ENCODE measurements around the gene CYTL1. TPM values are rescaled to one million over a fixed set of nuclear protein-coding genes. Genes with fewer than 3 reads are reported as not detected.

CYTL1 gene
- total RNA-seq, 4 donors from 2014 or later, result 5.9 to 9.6 TPM; not detected in 2

DNA sequence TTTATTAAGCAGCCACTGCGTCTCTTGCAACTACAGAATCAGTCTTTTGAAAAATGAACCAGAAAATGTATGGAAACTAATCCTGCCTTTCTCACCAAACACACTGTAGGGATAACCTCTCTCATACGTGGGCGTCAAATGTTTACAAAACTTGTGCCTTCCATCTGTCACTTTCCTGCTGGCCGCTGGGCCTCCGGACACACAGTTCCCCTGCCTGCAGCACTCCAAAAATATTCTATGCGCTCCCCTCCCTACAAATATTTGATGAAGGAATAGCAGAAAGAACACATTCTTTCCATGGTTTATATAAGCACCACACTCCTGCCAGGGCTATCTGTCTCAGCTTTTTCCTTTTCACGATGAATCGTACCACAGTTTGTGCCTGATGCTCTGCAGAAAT, 14.9 kb upstream of the CYTL1 start:
- TF ChIP-seq POLR2A (IDR thresholded peaks at IDR 0.05) (no peak), CTCF (IDR thresholded peaks at IDR 0.05) (no peak), EP300 (IDR thresholded peaks at IDR 0.05) (no peak)
- Histone ChIP-seq H3K4me1 (peaks cover 0 to 32% (median 6%) of the 10 kb centered on the region in 4 donors), H3K27ac (no peak overlapping the region), H3K27me3 (no peaks in the 10 kb centered on the region), H3K36me3 (no peaks in the 10 kb centered on the region), H3K9me3 (no peaks in the 10 kb centered on the region), H3K4me3 (no peak overlapping the region)
- no peak for DNase-seq (ENCODE audit: low spot score in 2 of 2)
- WGBS, 2 donors, result 53 to 64% methylated on average over 8 of the region's 8 CpGs

- H3K9me3 ChIP-seq, result no peaks in the 10 kb centered on the region
- H3K36me3 ChIP-seq, result no peaks in the 10 kb centered on the region
- 30 to 41% methylated on average over 10 of the region's 10 CpGs for WGBS, 2 donors
- H3K27me3 ChIP-seq, result no peaks in the 10 kb centered on the region
- no peak for DNase-seq (ENCODE audit: low spot score in 2 of 2)
- TF ChIP-seq EP300 (IDR thresholded peaks at IDR 0.05), result peak in 1 of 2 donors; percentile 67
- TF ChIP-seq POLR2A (IDR thresholded peaks at IDR 0.05), result no peak
- H3K4me3 ChIP-seq, result peak overlapping the region in 1 of 4 donors; percentile 11
- peaks cover 0 to 29% (median 6%) of the 10 kb centered on the region in 4 donors for H3K4me1 ChIP-seq
- H3K27ac ChIP-seq, result peak overlapping the region in 1 of 4 donors; percentile 41
Observed at GRCh38 chr4:5033281-5033841, 14.1 kb upstream of the CYTL1 start.

GRCh38 chr4:5032813-5033212, 13.6 kb upstream of the CYTL1 start:
- TF ChIP-seq POLR2A (IDR thresholded peaks at IDR 0.05), result no peak
- no peak for TF ChIP-seq CTCF (IDR thresholded peaks at IDR 0.05)
- no peak for TF ChIP-seq EP300 (IDR thresholded peaks at IDR 0.05)
- 66 to 73% methylated on average over 5 of the region's 5 CpGs for WGBS, 2 donors
- H3K27me3 ChIP-seq, result no peaks in the 10 kb centered on the region
- H3K9me3 ChIP-seq, result no peaks in the 10 kb centered on the region
- no peak for DNase-seq (ENCODE audit: low spot score in 2 of 2)
- H3K27ac ChIP-seq, result peak overlapping the region in 1 of 4 donors; percentile 41
- H3K36me3 ChIP-seq, result no peaks in the 10 kb centered on the region
- H3K4me1 ChIP-seq, result peaks cover 0 to 24% (median 5%) of the 10 kb centered on the region in 4 donors
- H3K4me3 ChIP-seq, result no peak overlapping the region

GRCh38 chr4:5030927-5031326, 11.7 kb upstream of the CYTL1 start:
- WGBS, 2 donors, result 91 to 93% methylated on average over 3 of the region's 3 CpGs
- no peaks in the 10 kb centered on the region for H3K27me3 ChIP-seq
- H3K4me3 ChIP-seq, result no peak overlapping the region
- H3K27ac ChIP-seq, result no peak overlapping the region
- H3K36me3 ChIP-seq, result no peaks in the 10 kb centered on the region
- DNase-seq (ENCODE audit: low spot score in 2 of 2), result no peak
- H3K9me3 ChIP-seq, result no peaks in the 10 kb centered on the region
- H3K4me1 ChIP-seq, result peaks cover 0 to 16% (median 0%) of the 10 kb centered on the region in 4 donors
- TF ChIP-seq EP300 (IDR thresholded peaks at IDR 0.05) (no peak), POLR2A (IDR thresholded peaks at IDR 0.05) (no peak), CTCF (IDR thresholded peaks at IDR 0.05) (no peak)

- no peaks in the 10 kb centered on the region for H3K27me3 ChIP-seq
- no peak for DNase-seq (ENCODE audit: low spot score in 2 of 2)
- no peak overlapping the region for H3K4me3 ChIP-seq
- H3K4me1 ChIP-seq, result peaks cover 0 to 16% (median 0%) of the 10 kb centered on the region in 4 donors
- no peaks in the 10 kb centered on the region for H3K36me3 ChIP-seq
- TF ChIP-seq POLR2A (IDR thresholded peaks at IDR 0.05) (no peak), CTCF (IDR thresholded peaks at IDR 0.05) (no peak), EP300 (IDR thresholded peaks at IDR 0.05) (no peak)
- no peaks in the 10 kb centered on the region for H3K9me3 ChIP-seq
- 90 to 96% methylated on average over 4 of the region's 4 CpGs for WGBS, 2 donors
- no peak overlapping the region for H3K27ac ChIP-seq
Observed at GRCh38 chr4:5030221-5030620, 11.0 kb upstream of the CYTL1 start.

Data from tibial nerve (tissue), 4 donors.